T-helper 22 cell (primary cell): Measurements from ENCODE around the gene MED16.

Experiments
- DNase-seq: peaks from one replicate; pipeline ENCODE4 v3.0.0-alpha.2; 2020; ENCODE audit warnings: low read depth

The MED16 gene

GRCh38 chr19:872266-872951, 20.6 kb downstream of the MED16 start:
- peak; percentile 82 for DNase-seq

GRCh38 chr19:871446-872265, 21.3 kb downstream of the MED16 start:
- no peak for DNase-seq

DNA sequence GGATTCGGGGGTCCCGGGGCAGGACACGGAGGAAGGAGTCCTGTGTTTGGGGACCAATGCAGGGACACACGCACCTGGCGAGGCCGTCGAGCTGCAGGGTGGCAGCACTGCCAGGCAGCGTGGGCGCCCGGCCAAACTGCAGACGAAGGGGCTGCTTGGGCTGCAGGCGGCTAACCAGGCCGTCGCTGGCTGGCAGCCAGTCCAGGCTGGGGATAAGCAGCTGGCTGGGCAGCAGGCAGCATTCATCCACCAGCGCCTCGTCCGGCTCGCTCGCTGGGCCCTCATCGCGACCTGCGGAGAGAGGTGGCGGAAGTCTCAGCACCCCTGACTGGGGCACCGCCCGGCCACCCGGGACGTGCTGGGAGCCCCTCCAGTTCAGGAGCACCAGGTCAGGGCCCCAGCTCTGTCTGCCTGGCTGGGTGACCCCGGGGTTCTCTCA, 22.0 kb downstream of the MED16 start:
- no peak for DNase-seq

DNA sequence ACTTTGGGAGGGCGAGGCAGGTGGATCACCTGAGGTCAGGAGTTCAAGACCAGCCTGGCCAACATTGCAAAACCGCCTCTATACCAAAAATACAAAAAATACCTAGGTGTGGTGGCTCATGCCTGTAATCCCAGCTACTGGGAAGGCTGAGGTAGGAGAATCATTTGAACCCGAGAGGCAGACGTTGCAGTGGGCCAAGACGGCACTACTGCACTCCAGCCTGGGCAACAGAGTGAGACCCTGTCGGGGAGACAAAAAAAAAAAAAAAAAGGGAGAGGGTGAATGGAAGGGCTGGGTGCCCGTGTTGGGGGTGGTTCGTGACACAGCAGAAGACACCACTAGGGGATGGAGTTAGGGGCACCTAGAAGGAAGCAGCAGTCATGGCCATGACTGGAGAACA, 22.7 kb downstream of the MED16 start:
- DNase-seq, result no peak

GRCh38 chr19:869245-870177, 23.5 kb downstream of the MED16 start:
- no peak for DNase-seq

- no peak for DNase-seq
Observed at GRCh38 chr19:868458-869244, 24.3 kb downstream of the MED16 start.

DNA sequence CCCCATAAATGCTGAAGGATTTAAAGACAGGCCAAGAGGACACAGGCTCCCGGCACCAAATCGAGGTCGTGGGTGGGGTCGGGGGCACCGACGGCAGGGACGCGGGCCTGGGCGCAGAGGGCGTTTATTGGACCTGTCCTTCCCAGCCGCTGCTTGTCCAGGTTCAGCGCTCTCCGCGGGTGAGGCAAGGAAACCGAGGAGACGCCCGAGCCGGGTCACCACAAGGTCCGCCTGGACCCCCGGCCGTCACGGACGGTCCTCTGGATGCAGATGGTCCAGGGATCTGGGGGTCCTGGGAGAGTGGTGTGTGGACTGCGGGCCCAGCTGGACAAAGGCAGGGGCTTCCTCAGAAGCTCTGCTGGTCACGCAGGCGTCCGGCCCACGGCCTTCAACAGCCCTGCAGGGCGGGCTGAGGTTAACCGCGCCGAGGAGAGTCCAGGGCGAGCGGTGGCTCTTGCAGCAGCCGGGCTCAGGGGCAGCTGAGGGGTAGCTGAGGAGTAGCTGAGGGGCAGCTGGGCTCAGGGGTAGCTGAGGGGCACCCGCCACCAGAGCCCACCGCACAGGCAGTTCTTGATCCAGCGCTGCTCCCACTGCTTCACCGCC, 25.0 kb downstream of the MED16 start:
- DNase-seq, result no peak

DNA sequence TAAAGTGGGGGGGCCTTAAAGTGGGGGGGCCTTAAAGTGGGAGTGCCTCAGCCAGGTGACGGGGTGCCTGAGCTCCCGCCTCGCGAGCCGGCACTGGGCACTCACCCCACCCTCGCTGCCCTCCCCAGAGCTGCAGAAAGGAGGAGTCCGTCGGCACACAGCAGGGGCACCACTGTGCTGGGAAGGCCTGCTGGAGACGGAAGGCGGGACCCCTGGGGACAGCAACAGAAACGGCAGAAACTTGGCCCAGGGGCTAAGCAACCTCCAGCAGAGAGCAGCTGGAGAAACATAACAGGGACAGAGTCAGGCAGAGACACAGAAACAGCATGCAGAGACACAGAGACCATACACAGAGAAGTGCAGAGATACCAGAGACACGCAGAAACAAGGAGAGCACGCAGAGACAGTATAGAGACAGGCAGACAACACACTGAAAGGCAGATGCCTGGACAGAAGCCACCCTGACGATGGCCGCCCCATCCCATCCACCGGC, 25.6 kb downstream of the MED16 start:
- DNase-seq, result no peak

DNA sequence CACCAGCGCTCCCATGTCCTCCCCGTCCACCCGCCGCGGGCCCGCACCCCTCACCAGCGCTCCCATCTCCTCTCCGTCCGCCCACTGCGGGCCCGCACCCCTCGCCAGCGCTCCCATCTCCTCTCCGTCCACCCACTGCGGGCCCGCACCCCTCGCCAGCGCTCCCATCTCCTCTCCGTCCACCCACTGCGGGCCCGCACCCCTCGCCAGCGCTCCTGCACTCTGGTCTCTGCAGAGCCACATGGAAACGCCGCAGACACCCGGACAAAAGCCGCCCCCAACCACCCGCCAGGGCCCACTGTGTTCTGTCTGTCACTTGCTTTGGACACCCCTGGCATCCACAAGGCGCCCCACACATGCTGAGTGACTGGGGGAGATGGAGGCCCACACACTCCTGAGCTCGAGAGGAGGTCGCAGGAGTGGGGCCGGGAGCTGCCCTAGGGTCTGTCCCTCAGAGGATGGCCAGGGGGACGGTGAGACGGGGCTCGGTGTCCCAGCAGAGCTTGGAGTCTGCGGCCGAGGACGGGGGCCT, 26.2 kb downstream of the MED16 start:
- DNase-seq, result no peak

DNA sequence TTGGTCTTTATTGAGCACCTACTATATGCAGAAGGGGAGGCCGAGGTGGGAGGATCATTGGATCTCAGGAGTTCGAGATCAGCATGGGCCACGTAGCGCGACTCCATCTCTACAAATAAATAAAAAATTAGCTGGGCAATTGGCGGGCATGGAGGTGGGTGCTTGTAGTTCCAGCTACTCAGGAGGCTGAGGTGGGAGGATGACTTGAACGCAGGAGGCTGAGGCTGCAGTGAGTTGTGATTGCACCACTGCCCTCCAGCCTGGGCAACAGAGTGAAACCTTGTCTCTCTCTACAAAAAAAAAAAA, 29.7 kb downstream of the MED16 start:
- DNase-seq, result no peak

DNA sequence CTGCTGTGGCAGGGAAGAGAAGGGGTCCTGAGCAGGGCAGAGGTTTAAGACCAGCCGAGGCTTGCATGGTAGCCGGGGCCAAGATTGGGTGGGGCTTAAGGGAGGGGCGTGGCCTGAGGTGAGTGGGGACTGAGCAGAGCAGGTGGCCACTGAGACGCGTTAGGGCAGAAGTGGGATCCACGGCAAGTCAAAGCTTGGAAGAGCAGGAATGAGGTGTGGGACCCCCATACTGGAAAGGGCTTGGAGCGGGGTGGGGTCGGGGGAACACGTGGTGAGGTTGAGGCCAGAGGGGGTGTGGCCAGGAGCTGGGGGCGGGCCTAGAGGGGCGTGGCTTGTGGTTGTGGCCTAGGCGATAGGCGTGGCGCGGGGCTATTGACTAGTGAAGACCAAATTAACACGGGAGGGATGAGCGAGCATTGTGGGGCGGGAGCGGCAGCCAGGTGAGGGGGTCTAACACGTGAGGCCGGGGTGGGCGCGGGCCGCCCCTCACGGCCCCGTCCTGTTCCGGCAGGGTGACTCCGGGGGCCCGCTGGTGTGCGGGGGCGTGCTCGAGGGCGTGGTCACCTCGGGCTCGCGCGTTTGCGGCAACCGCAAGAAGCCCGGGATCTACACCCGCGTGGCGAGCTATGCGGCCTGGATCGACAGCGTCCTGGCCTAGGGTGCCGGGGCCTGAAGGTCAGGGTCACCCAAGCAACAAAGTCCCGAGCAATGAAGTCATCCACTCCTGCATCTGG, 30.2 kb downstream of the MED16 start:
- DNase-seq, result peak; percentile 69

GRCh38 chr19:861756-862580, 31.0 kb downstream of the MED16 start:
- DNase-seq, result peak; percentile 57

GRCh38 chr19:861141-861755, 31.7 kb downstream of the MED16 start:
- no peak for DNase-seq

GRCh38 chr19:858868-859843, 33.8 kb downstream of the MED16 start, which contains the start of gene CFD:
TSS of gene CFD (plus strand) at chr19:859664. CDS start at chr19:859690, 26 bp downstream.
- DNase-seq, result no peak

GRCh38 chr19:858284-858683, 34.7 kb downstream of the MED16 start:
- no peak for DNase-seq

DNA sequence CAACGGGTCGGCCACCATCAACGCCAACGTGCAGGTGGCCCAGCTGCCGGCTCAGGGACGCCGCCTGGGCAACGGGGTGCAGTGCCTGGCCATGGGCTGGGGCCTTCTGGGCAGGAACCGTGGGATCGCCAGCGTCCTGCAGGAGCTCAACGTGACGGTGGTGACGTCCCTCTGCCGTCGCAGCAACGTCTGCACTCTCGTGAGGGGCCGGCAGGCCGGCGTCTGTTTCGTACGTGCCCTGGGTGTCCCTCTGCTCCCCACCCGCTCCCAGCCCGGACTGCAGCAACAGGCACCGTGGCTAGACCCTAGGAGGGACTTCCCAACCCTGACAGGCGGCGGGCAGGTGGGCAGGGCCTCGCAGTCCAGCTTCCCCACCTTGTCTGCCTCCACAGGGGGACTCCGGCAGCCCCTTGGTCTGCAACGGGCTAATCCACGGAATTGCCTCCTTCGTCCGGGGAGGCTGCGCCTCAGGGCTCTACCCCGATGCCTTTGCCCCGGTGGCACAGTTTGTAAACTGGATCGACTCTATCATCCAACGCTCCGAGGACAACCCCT, 37.3 kb downstream of the MED16 start:
- no peak for DNase-seq

DNA sequence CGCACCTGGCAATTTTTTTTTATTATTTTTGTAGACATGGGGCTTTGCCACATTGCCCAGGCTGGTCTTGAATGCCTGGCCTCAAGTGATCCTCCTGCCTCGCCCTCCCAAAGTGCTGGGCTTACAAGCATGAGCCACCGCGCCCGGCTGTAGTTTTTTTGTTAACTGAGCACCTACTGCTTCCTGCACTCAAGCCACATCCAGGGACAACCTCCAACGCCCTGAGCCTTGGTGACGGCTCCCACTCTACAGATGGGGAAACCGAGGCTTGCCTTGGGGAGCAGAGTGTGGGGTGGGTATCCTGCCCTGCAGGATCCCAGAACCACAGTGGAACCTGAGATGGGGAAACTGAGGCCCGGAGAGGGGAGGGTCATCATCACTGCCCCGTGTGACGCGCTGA, 37.8 kb downstream of the MED16 start:
- DNase-seq, result no peak
